KMS-11 (cell line): ENCODE results near the gene SCPEP1.
A peak's percentile ranks its signal among the peaks of the same experiment; 100 is the strongest.

Experiments
- H2AFZ ChIP-seq: fragments of 200-600 bp; sonication (generic); 2 replicates; pipeline ENCODE4 v1.6.1; 2016; ENCODE audit warnings: antibody characterized with exemption, mixed run types, low read depth
- H3K27ac ChIP-seq: fragments of 200-600 bp; sonication (generic); 2 replicates; pipeline ENCODE4 v1.6.1; 2016; ENCODE audit warnings: mild to moderate bottlenecking, mixed run types
- H3K27me3 ChIP-seq: fragments of 200-600 bp; sonication (generic); 2 replicates; pipeline ENCODE4 v1.6.1; 2017; ENCODE audit warnings: mild to moderate bottlenecking, low read depth, mixed run types, moderate library complexity; ENCODE audit not compliant: insufficient read depth
- H3K36me3 ChIP-seq: fragments of 200-600 bp; sonication (generic); 2 replicates; pipeline ENCODE4 v1.6.1; 2017; ENCODE audit warnings: mild to moderate bottlenecking, mixed run types; ENCODE audit not compliant: insufficient read depth
- H3K4me1 ChIP-seq: fragments of 200-600 bp; sonication (generic); 2 replicates; pipeline ENCODE4 v1.6.1; 2016; ENCODE audit warnings: mild to moderate bottlenecking, low read depth, mixed run types; ENCODE audit not compliant: poor library complexity, severe bottlenecking
- H3K4me2 ChIP-seq: fragments of 200-600 bp; sonication (generic); 2 replicates; pipeline ENCODE4 v1.7.0; 2016; ENCODE audit warnings: mild to moderate bottlenecking, mixed run types
- H3K4me3 ChIP-seq: fragments of 200-600 bp; sonication (generic); IDR thresholded peaks from 2 replicates; pipeline ENCODE4 v1.6.1; 2017; ENCODE audit warnings: low read depth, low read length, mixed read lengths; ENCODE audit not compliant: insufficient read depth
- H3K79me2 ChIP-seq: fragments of 200-600 bp; sonication (generic); 2 replicates; pipeline ENCODE4 v1.6.1; 2016; ENCODE audit warnings: low read depth, mixed run types; ENCODE audit not compliant: insufficient read depth
- H3K9ac ChIP-seq: fragments of 200-600 bp; sonication (generic); 2 replicates; pipeline ENCODE4 v1.6.1; 2016; ENCODE audit warnings: mild to moderate bottlenecking, mixed run types
- H4K20me1 ChIP-seq: fragments of 200-600 bp; sonication (generic); 2 replicates; pipeline ENCODE4 v1.6.1; 2016; ENCODE audit warnings: mild to moderate bottlenecking, mixed run types; ENCODE audit not compliant: insufficient read depth
- CTCF ChIP-seq: fragments of 200-600 bp; sonication (generic); conservative IDR thresholded peaks from 2 replicates; pipeline ENCODE4 v1.6.1; 2017; ENCODE audit warnings: low read depth, mild to moderate bottlenecking, antibody characterized with exemption, low read length, moderate library complexity, mixed read lengths

Gene SCPEP1

GRCh38 chr17:56977673-56978395 is at the start of gene SCPEP1:
SCPEP1 (plus strand) TSS chr17:56978131; CDS start chr17:56978160, 29 bp downstream.
- H2AFZ ChIP-seq = peak within 1 kb of the TSS; percentile 92
- H3K79me2 ChIP-seq = peaks cover 5% of the 10 kb centered on the region; the same call in 1 of the 2 replicates
- H3K4me1 ChIP-seq = peaks cover 15% of the 10 kb centered on the region
- no peak for TF ChIP-seq CTCF
- no peaks in the 10 kb centered on the region for H4K20me1 ChIP-seq
- H3K27me3 ChIP-seq = no peaks in the 10 kb centered on the region
- H3K4me3 ChIP-seq = peak within 1 kb of the TSS; percentile 50
- no peaks in the 10 kb centered on the region for H3K36me3 ChIP-seq
- peak within 1 kb of the TSS; percentile 41; the same call in 1 of the 2 replicates for H3K9ac ChIP-seq
- peak within 1 kb of the TSS; percentile 52 for H3K27ac ChIP-seq
- peak within 1 kb of the TSS; percentile 85 for H3K4me2 ChIP-seq

GRCh38 chr17:56928586-56928985 is 49.3 kb upstream of the SCPEP1 start:
- no peaks in the 10 kb centered on the region for H3K36me3 ChIP-seq
- H3K27ac ChIP-seq = no peak overlapping the region
- no peaks in the 10 kb centered on the region for H3K27me3 ChIP-seq
- no peaks in the 10 kb centered on the region for H3K4me1 ChIP-seq
- no peak overlapping the region for H3K4me2 ChIP-seq
- H4K20me1 ChIP-seq = no peaks in the 10 kb centered on the region
- no peak overlapping the region for H3K9ac ChIP-seq
- no peak overlapping the region for H3K4me3 ChIP-seq
- no peaks in the 10 kb centered on the region for H3K79me2 ChIP-seq
- TF ChIP-seq CTCF = no peak
- H2AFZ ChIP-seq = no peak overlapping the region

GRCh38 chr17:56929362-56929969 is 48.5 kb upstream of the SCPEP1 start:
- TF ChIP-seq CTCF = no peak
- H3K4me1 ChIP-seq = no peaks in the 10 kb centered on the region
- H3K36me3 ChIP-seq = no peaks in the 10 kb centered on the region
- H3K4me2 ChIP-seq = no peak overlapping the region
- H3K9ac ChIP-seq = no peak overlapping the region
- no peak overlapping the region for H3K27ac ChIP-seq
- no peak overlapping the region for H2AFZ ChIP-seq
- no peaks in the 10 kb centered on the region for H4K20me1 ChIP-seq
- H3K4me3 ChIP-seq = no peak overlapping the region
- no peaks in the 10 kb centered on the region for H3K79me2 ChIP-seq
- no peaks in the 10 kb centered on the region for H3K27me3 ChIP-seq

- no peak overlapping the region for H2AFZ ChIP-seq
- no peaks in the 10 kb centered on the region for H4K20me1 ChIP-seq
- H3K36me3 ChIP-seq = 0 out of 2 replicates have a peak, but pooled peaks cover 4% of the 10 kb centered on the region
- H3K4me2 ChIP-seq = no peak overlapping the region
- TF ChIP-seq CTCF = no peak
- no peaks in the 10 kb centered on the region for H3K4me1 ChIP-seq
- H3K27ac ChIP-seq = no peak overlapping the region
- H3K79me2 ChIP-seq = no peaks in the 10 kb centered on the region
- H3K9ac ChIP-seq = no peak overlapping the region
- H3K4me3 ChIP-seq = no peak overlapping the region
- no peaks in the 10 kb centered on the region for H3K27me3 ChIP-seq
These were observed 47.1 kb upstream of the SCPEP1 start for GRCh38 chr17:56930739-56931337.
